HG03439 (cell line): ENCODE results near the gene MARCO.
"Not testable (repeated sequence)": the region's sequence is repeated elsewhere in the genome, so short reads cannot be mapped to it uniquely, and the experiment has no call there.

ENCODE experiments used
- ATAC-seq: cut with Tn5 transposase; IDR thresholded peaks from one replicate; pipeline ENCODE4 v1.9.1; 2021; ENCODE audit warnings: mild to moderate bottlenecking, moderate library complexity; ENCODE audit not compliant: unreplicated experiment

The MARCO gene

DNA sequence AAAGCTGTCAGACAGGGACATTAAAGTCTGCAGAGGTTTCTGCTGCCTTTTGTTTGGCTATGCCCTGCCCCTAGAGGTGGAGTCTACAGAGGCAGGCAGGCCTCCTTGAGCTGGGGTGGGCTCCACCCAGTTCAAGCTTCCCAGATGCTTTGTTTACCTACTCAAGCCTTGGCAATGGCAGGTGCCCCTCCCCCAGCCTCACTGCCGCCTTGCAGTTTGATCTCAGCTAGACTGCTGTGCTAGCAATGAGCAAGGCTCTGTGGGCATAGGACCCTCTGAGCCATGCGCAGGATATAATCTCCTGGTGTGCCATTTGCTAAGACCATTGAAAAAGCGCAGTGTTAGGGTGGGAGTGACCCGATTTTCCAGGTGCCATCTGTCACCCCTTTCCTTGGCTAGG lies 61.9 kb downstream of the MARCO start:
- ATAC-seq, result not testable (repeated sequence)

- no peak for ATAC-seq
These were observed 62.6 kb downstream of the MARCO start for GRCh38 chr2:119004602-119005001.

DNA sequence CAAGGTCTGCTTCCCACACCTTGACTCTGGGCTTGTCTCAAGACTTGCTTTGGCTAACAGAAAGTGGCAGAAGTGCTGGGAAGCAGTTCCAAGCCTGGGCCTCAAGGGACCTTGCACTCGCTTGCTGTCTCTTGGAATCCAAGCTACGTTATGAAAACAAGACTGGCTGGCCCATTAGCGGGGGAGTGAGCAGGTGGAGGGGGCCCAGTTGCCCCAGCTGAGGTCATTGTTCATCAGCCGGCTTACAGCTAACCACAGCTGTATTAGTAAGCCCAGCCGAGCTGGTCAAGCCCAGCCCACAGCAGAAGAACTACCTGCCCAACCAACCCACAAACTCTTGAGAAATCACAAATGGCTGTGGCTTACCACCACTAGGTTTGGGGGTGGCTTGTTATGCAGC lies 63.1 kb downstream of the MARCO start:
- no peak for ATAC-seq

GRCh38 chr2:119005555-119005954 lies 63.6 kb downstream of the MARCO start:
- ATAC-seq, result no peak

- ATAC-seq, result no peak
These were observed 64.4 kb downstream of the MARCO start for GRCh38 chr2:119006441-119006840.

DNA sequence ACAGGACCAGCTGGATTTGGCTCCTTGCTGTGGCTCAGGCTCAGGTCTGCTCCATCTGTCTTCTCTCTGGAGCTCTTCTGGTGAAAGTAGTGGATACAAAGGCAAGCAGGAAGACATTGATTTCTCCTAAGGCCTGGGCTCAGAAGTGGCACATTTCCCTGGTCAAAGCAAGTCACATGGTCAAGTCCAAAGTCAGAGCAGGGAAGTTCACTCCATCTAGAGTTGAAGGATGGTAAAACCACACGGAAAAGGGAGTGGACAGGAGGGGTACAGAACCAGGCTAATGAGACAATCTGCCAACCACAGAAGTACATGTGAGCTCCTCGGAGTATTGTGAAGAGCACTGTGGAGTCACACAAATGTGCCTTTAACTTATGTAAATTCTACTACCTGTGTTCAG lies 66.1 kb downstream of the MARCO start:
- ATAC-seq, result no peak

DNA sequence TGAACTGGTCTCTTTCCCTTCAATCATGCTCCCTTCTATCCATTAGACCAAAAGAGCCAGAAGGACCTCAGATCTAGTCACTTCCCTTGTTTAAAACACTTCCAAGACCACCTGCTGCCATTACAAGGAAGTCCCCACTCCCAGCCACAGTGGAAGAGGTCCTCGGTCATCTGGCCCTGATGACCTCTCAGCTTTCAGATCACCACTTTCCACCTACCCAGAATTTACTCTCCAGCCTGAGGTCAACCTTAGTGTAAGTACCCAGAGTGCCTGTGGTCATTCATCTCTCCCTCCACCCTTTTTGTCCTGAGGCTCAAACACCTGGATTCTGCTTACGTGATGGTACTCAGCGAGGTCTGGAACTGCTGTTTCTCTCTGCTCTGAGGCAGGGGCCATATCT lies 67.1 kb downstream of the MARCO start:
- no peak for ATAC-seq

DNA sequence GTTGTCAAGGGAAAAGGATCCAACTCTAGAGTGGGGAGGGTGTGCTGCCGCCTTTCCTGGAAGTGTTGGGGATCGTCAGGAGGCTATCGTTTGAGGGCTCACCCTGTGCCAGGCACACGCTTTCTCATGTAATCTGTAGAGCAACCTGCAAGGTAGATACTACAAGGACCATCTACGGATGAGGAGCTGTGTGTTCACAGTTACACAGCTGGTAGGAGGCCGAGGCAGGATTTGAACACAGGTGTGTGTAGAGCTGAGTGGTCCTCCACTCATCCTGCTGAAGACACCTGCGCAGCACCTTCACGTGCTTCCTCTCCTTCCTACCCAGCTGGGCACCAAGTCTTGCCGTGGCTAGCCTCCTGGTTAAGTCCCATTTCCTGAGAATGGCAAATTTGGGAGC lies 68.3 kb downstream of the MARCO start:
- ATAC-seq, result no peak

GRCh38 chr2:119011162-119011909 lies 69.3 kb downstream of the MARCO start:
- ATAC-seq, result no peak

DNA sequence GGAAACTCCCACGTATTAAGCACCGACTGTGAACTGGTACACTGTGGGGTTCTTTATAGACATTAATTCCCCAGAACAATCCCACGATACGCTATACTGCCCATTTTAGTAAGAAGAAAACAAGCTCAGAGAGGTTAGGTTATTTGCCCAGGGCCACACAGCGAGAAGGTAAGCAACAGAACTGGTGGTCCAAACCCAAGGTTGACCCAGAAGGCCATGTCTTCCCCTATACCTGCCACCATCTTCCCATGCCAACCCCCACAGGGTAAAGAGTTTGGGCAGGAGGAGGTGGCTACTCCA lies 69.9 kb downstream of the MARCO start:
- ATAC-seq, result no peak

GRCh38 chr2:119012345-119013301 lies 70.6 kb downstream of the MARCO start:
- ATAC-seq, result no peak

- ATAC-seq, result no peak
These were observed 71.7 kb downstream of the MARCO start for GRCh38 chr2:119013671-119014070.

DNA sequence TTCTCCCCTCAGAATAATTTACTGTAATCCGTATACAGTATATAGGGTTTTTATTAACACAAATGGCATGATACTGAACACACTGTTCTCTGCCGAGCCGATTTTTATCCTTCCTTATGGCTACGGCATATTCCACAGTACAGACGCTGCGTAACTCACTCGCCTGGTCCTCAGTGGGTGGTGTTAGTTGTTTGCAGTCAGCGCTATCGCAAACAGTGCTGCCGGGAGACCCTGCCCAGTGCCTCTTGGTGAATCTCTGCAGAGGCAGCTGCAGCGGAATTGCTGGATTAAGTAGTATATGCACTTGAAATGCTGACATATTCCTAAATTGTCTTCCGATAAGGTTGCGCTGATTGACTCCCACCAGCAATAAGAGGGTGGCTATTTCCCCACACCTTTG lies 73.9 kb downstream of the MARCO start:
- ATAC-seq, result no peak

GRCh38 chr2:119019521-119019920 lies 77.5 kb downstream of the MARCO start:
- no peak for ATAC-seq

GRCh38 chr2:119022678-119023077 lies 80.7 kb downstream of the MARCO start:
- ATAC-seq, result no peak

DNA sequence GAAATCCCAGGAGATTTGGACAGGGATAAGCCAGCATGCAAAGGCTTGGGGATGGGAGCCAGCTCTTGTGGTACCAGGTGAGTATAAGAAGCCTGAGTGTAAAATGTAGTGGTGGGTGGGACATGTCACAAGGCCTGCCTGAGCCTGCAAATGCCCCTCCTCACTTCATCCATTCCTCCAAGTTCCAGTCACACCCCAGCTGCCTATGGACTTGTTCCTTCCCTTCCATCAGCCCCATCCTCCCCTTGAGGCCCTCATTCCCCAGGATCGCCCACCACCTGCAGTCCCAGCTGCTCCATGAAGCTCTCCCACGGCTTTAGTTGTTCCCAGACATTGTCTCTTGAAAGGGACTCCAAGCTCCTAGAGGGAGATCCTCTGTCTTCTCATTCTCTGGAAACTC lies 81.5 kb downstream of the MARCO start:
- no peak for ATAC-seq

DNA sequence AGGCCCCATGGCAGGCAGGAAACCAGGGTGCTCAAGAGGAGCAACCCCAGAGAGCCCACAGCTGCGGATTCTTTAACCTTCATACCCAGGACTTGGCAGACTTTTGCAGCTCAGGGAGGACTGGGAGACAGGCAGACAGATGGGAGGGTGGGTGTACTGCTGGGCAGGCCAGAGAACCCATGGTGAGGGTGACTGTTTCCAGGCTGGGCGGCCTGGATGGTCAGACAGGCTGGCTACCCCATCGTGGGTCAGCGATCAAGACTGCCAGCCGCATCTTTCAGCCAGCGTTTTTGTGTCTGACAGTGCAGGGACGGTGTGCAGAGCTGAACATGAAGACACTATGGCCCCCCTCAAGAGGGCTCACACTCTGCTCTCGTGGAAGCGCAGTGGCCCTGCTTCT lies 82.2 kb downstream of the MARCO start:
- ATAC-seq, result no peak

GRCh38 chr2:119024568-119024967 lies 82.6 kb downstream of the MARCO start:
- ATAC-seq, result no peak

GRCh38 chr2:119025013-119025412 lies 83.0 kb downstream of the MARCO start:
- ATAC-seq, result no peak

- no peak for ATAC-seq
These were observed 83.9 kb downstream of the MARCO start for GRCh38 chr2:119025762-119026351.

DNA sequence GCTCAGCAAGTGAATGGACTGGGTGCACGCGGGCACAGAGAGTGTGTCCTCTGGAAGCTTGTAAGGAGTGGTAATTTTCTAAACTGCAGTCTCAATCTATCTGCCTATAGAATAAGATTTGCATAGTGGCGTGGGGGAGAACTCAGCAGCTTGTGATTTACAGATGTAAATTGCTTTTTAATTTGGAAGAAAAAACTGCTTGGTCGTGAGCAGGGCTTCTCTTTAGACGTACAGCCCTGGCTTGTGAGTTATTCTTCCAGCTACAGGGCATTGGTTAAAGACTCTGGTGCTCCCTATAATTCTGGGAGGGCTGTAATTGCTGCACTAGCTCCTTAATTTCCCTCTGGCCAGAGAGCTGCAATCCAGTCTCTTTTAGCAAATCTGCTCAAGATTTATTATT lies 84.9 kb downstream of the MARCO start:
- no peak for ATAC-seq
